Glomerular visceral epithelial cell (primary cell): ENCODE data around the gene KLF6.

ENCODE experiments used
- DNase-seq: peaks from one replicate; pipeline ENCODE4 v3.0.0-alpha.2; 2016; ENCODE audit errors: extremely low spot score

Gene KLF6

DNA sequence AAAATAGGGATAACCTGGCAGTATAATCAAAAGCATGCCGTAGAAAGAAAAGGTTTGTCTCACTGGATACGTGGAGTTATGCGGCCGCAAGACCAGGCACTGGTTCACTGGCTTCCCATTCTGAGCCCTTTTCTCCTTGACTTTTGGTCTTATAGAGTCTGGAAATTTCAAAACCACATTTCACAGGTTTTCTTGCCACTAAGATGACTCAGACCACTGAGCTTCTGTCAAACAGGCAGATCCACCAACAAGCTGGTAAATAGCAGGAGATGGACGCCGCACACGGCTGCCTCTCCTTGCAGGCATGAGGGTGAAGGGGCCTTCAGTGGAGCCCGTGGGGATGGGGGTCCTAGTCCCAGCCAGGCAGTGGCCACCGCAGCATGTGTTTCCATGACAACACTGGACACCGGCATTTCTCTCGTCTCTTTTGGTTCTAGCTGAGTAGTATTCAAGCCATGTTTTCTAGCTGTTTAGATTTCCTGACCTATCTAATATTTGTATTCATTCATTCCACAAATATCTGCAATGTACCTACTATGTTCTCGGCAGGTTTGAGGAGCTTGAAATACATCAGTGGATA, 55.5 kb downstream of the KLF6 start:
- DNase-seq, result peak; percentile 91

DNA sequence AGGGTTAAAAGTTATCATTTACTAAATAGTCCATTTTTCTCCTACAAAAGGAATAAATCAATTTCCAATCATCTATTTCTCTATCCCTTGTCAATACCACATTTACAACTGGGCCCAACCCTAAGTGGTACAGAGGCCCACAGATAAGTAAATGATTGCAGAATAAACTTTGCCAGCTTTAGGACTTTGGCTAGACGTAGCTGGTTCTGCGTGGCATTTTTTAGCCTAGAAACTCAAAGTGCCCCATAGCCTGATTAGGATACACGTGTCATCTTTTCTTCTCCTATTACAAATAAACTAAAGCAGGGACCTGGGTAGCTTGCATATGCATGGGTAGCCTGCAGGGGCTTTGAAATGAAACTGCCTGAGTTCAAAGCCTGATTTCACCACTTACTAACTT, 56.4 kb downstream of the KLF6 start:
- no peak for DNase-seq

- no peak for DNase-seq
Measured at GRCh38 chr10:3727268-3727667, 57.7 kb downstream of the KLF6 start.
